Urinary bladder (tissue), 4 donors: ENCODE results near the gene SPPL3. TPM values are rescaled to one million over a fixed set of nuclear protein-coding genes. Genes with fewer than 3 reads are reported as not detected.
"Not testable (repeated sequence)": the region's sequence is repeated elsewhere in the genome, so short reads cannot be mapped to it uniquely, and the experiment has no call there.

Source experiments
- DNase-seq: peaks from one replicate; pipeline ENCODE4 v3.0.0-alpha.2; 2015; ENCODE audit errors: extremely low spot score
- H3K27ac ChIP-seq: one replicate; pipeline ENCODE4 v1.5.1; 2013; ENCODE audit warnings: low read depth, mild to moderate bottlenecking, moderate library complexity
- H3K36me3 ChIP-seq: one replicate; pipeline ENCODE4 v1.6.1; 2013; ENCODE audit warnings: mild to moderate bottlenecking, moderate library complexity; ENCODE audit not compliant: insufficient read depth
- H3K4me1 ChIP-seq: one replicate; pipeline ENCODE4 v1.6.1; 2013; ENCODE audit warnings: mild to moderate bottlenecking, moderate library complexity; ENCODE audit not compliant: insufficient read depth
- H3K4me3 ChIP-seq: one replicate; pipeline ENCODE4 v1.5.1; 2013; ENCODE audit warnings: low read depth, low read length
- WGBS: extraction: QIAGEN DNeasy Blood & Tissue Kit; methylation state at CpG from one replicate; pipeline ENCODE4 v1.1.7; 2013; 5-methylcytosine and 5-hydroxymethylcytosine counted together
- polyA plus RNA-seq: library from polyadenylated mRNA; stranded (reverse); fragments of 200-250 nt; gene quantifications from one replicate; pipeline ENCODE4 v1.2.3, GENCODE V29; 2013
- total RNA-seq: library from RNA; depleted of rRNA; stranded (reverse); fragments of >200 nt; gene quantifications from one replicate; pipeline ENCODE4 v1.2.3, GENCODE V29; 2014
- donor health status: healthy with polysubstance abuse.
- donor health status: healthy.

The SPPL3 gene
- total and polyA plus RNA-seq, 2 donors = 30.5 to 40.4 TPM

DNA sequence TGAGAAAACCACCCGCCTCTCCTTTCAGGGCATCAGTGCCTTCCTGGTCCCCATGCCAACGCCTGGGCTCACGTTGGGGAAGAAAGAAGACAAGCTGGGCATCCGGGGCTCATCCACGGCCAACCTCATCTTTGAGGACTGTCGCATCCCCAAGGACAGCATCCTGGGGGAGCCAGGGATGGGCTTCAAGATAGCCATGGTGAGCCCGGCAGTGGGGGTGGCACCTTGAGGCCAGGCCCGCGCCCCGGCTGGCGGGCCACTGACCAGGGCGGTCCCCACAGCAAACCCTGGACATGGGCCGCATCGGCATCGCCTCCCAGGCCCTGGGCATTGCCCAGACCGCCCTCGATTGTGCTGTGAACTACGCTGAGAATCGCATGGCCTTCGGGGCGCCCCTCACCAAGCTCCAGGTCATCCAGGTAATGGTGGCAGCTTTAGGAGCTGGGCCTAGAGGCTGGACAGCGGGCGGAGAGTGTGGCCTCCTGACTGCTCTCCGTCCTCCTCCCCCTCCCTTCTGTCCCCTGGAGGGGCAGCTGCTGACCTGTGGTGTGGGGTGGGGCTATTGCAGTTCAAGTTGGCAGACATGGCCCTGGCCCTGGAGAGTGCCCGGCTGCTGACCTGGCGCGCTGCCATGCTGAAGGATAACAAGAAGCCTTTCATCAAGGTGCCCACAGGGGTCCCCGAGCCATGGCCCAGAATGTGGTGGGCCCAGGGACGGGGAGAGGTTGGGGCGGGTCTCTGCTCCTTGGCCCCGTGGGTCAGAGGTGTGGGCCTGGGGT, 165.7 kb downstream of the SPPL3 start:
- 91% methylated on average over 31 of the region's 31 CpGs for WGBS
- Histone ChIP-seq H3K4me1 (no peaks in the 10 kb centered on the region), H3K36me3 (no peaks in the 10 kb centered on the region), H3K4me3 (no peak overlapping the region), H3K27ac (no peak overlapping the region)
- no peak for DNase-seq

DNA sequence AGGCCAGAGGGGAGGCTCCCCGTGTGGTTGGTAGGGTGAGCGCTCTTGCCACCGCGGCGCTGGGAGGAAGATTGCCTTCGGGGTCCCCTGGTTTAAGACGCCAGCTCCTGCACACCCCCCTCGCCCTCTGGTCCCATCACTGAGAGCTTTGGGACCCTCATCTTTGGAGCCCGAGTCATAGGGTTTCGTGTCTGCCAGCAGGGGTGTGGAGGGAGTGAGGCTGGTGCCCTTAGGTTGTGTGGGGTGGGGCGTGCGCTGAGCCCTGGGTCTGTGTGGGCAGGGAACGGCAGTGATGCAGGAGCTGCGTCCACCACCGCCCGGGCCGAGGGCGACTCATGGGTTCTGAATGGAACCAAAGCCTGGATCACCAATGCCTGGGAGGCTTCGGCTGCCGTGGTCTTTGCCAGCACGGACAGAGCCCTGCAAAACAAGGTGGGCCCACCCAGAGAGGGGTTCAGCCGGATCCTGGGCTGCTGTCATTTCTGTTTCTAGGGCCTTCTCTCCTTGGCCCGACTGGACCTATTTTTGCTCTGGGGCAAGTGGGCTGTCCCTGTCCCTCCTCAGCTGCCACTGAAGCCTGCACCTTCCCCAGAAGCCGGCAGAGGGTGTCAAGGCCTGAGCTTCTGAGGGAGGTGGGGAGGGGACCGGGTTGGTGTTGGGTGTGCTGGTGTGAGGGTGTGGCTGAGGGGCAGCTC, 166.5 kb downstream of the SPPL3 start:
- no peak for DNase-seq
- Histone ChIP-seq H3K27ac (no peak overlapping the region), H3K36me3 (no peaks in the 10 kb centered on the region), H3K4me1 (no peaks in the 10 kb centered on the region), H3K4me3 (no peak overlapping the region)
- 86% methylated on average over 25 of the region's 25 CpGs for WGBS

DNA sequence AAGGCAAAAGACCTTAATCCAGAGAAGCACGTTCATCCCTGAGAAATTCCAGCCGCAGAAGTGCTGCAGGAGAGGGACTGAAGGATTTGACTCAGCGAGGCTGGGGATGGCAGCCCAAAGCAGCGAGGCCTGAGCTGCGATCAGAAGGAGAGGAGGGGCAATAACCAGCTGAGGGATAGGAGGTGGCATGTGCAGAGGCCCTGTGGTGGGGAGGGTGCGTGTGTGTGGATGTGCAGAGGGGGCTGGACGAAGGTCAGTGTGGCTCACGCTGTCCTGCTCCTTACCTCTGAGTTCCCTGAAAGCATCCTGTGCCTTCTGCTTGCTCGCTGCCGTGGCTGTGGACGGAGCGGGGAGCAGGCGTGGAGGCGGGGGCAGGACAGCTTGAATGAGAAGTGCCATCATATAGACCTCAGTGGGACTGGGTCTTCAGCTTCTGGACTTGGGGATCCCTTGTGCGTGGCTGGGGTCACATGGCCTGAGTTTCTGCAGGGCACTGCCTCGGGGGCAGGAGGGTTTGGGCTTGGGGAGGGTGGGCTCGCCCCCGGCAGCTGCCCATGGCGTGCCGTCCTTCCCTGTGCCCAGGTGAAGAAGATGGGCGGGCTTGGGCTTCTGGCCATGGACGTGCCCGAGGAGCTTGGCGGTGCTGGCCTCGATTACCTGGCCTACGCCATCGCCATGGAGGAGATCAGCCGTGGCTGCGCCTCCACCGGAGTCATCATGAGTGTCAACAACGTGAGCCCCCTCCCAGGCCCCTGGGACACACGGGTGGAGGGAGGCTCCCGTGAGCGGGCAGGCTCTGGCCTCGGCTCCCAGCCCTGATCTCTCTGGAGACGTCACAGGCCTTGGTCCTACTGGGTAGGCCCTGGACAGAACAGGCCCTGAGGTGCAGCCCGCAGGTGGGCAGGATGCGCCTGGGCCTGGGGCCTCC, 167.5 kb downstream of the SPPL3 start:
- H3K4me3 ChIP-seq = no peak overlapping the region
- DNase-seq = no peak

GRCh38 chr12:120735181-120735580, 169.0 kb downstream of the SPPL3 start:
- WGBS = 93% methylated on average over 3 of the region's 3 CpGs
- peaks cover 3% of the 10 kb centered on the region for H3K36me3 ChIP-seq
- DNase-seq = no peak
- no peaks in the 10 kb centered on the region for H3K4me1 ChIP-seq
- H3K27ac ChIP-seq = no peak overlapping the region
- H3K4me3 ChIP-seq = no peak overlapping the region

More for the DNA sequence above, 167.5 kb downstream of the SPPL3 start:
- H3K4me1 ChIP-seq = no peaks in the 10 kb centered on the region
- H3K36me3 ChIP-seq = no peaks in the 10 kb centered on the region
- 89% methylated on average over 38 of the region's 38 CpGs for WGBS
- H3K27ac ChIP-seq = no peak overlapping the region

DNA sequence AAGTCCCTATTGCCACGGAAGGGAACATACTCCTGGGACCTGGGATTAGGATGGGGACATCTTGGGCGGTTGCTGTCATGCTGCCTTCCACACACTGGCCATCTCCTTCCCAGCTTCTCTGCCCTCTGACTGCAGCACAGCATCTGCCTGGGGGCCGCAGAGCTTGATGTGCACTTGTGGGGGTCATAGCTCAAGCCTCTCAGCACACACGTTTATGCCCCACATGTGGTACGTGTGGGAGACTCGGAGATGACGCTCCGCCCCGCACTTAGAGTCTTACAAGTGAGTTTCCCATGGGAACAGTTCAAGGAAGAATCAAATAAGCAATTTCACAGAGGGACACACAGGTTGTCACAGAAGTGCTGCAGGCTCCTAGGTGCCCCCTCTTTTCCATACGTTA, 169.9 kb downstream of the SPPL3 start:
- WGBS = 94% methylated on average over 10 of the region's 10 CpGs
- H3K27ac ChIP-seq = no peak overlapping the region
- H3K36me3 ChIP-seq = peaks cover 3% of the 10 kb centered on the region
- no peak overlapping the region for H3K4me3 ChIP-seq
- DNase-seq = no peak
- H3K4me1 ChIP-seq = no peaks in the 10 kb centered on the region

DNA sequence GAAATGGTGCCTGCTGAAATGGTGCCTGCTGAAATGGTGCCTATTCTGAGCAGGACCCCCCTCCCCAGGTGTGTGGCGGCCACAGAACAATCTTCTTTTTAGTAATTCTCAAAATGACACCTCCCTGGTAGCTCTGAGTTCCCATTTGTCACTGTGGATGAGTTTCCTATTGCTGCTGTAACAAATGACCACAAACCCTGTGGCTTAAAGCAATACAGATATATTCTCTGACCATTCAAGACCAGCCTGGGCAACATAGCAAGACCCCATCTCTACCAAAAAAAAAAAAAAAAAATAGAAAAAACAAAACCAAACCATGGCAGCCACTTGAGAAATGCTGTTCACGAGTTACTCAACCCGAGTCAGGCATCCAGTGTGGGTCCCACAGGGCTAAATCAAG, 170.6 kb downstream of the SPPL3 start:
- DNase-seq = no peak
- Histone ChIP-seq H3K4me1 (no peaks in the 10 kb centered on the region), H3K27ac (no peak overlapping the region), H3K36me3 (peaks cover 3% of the 10 kb centered on the region), H3K4me3 (no peak overlapping the region)
- 97% methylated on average over 3 of the region's 3 CpGs for WGBS

GRCh38 chr12:120732198-120732597, 172.0 kb downstream of the SPPL3 start:
- H3K4me3 ChIP-seq, H3K36me3 ChIP-seq, H3K27ac ChIP-seq, H3K4me1 ChIP-seq, DNase-seq: not testable (repeated sequence)
- WGBS = 95% methylated on average over 35 of the region's 35 CpGs

- no peak for DNase-seq
- no peaks in the 10 kb centered on the region for H3K4me1 ChIP-seq
- H3K36me3 ChIP-seq = peaks cover 4% of the 10 kb centered on the region
- H3K27ac ChIP-seq = no peak overlapping the region
- H3K4me3 ChIP-seq = no peak overlapping the region
- 96% methylated on average over 9 of the region's 9 CpGs for WGBS
Observed at GRCh38 chr12:120726961-120727360, 177.2 kb downstream of the SPPL3 start.

GRCh38 chr12:120726510-120726793, 177.7 kb downstream of the SPPL3 start:
- 87% methylated on average over 9 of the region's 9 CpGs for WGBS
- no peak overlapping the region for H3K27ac ChIP-seq
- H3K4me3 ChIP-seq = peak overlapping the region; percentile 62
- H3K4me1 ChIP-seq = no peaks in the 10 kb centered on the region
- no peak for DNase-seq
- peaks cover 4% of the 10 kb centered on the region for H3K36me3 ChIP-seq

- Histone ChIP-seq H3K4me1 (no peaks in the 10 kb centered on the region), H3K36me3 (peaks cover 4% of the 10 kb centered on the region), H3K27ac (peak within 1 kb of the TSS; percentile 42), H3K4me3 (peak within 1 kb of the TSS; percentile 62)
- peak; percentile 43 for DNase-seq
- 7% methylated on average over 66 of the region's 66 CpGs for WGBS
Observed at GRCh38 chr12:120725659-120726509, 178.3 kb downstream of the SPPL3 start, which contains the start of gene ACADS. Gene ACADS, plus strand, starts transcription at chr12:120725826. Its CDS starts 60 bp downstream, at chr12:120725886.

DNA sequence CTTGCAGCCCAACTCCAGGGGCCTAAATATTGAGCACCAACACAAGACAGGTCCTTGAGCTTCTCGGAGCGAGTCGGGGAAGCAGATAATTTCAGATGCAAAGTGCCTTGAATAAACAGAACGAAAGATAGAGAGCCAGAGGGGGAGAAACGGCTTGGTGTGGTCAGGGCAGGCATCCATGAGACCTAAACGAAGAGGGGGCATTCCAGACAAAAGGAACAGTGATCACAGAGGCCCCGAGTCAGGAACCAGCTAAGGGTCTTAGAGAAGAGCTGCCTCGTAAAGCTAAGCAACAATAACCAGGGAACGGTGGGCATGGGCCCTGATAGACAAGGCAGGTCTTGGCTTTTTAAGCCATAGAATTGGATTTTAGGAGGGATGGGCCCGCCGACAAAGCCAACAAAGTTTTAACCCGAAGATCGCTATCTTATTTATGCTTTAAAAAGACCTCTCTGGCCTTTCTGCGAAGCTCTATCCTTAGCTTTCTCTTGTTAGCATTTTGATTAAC, 179.0 kb downstream of the SPPL3 start:
- DNase-seq = no peak
- Histone ChIP-seq H3K27ac (no peak overlapping the region), H3K4me1 (no peaks in the 10 kb centered on the region), H3K36me3 (peaks cover 2% of the 10 kb centered on the region), H3K4me3 (peak overlapping the region; percentile 62)
- WGBS = 15% methylated on average over 14 of the region's 14 CpGs

GRCh38 chr12:120724720-120725119, 179.4 kb downstream of the SPPL3 start:
- Histone ChIP-seq H3K36me3 (peaks cover 3% of the 10 kb centered on the region), H3K4me1 (no peaks in the 10 kb centered on the region), H3K27ac (no peak overlapping the region), H3K4me3 (no peak overlapping the region)
- DNase-seq = no peak
- 67% methylated on average over 5 of the region's 5 CpGs for WGBS

DNA sequence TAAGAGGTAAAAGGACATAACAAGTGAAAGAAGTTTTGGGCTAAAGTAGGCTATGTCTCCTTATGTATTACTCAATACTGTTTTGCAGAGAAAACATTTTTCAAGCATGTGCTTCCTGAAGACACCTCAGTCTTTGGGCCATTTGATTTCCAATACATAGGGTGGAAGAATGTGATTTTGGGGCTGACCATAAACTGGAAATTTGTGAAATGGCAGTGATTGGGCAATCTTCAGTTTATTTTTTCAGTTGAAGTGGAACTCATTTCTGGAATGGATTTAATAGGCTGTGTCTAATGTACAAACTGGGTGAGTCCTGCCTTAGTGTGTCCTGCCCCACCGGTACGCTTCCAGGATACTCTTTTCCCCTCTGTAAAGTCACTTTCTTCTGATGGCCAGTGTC, 181.4 kb downstream of the SPPL3 start:
- Histone ChIP-seq H3K4me3 (no peak overlapping the region), H3K4me1 (no peaks in the 10 kb centered on the region), H3K36me3 (peaks cover 6% of the 10 kb centered on the region), H3K27ac (no peak overlapping the region)
- WGBS = 95% methylated on average over 2 of the region's 2 CpGs
- DNase-seq = no peak
